ENCODE measurements around the gene KCNH1.

The KCNH1 gene

GRCh38 chr1:210992837-210993236, 141.1 kb downstream of the KCNH1 start:
- DNase-seq: no peak

- no peak for DNase-seq
Observed at GRCh38 chr1:210989905-210990304, 144.0 kb downstream of the KCNH1 start.

GRCh38 chr1:210981490-210981889, 152.5 kb downstream of the KCNH1 start:
- no peak for DNase-seq

GRCh38 chr1:210980082-210980481, 153.9 kb downstream of the KCNH1 start:
- DNase-seq: no peak

- DNase-seq: no peak
Observed at GRCh38 chr1:210978974-210979354, 155.0 kb downstream of the KCNH1 start.

GRCh38 chr1:210978316-210978973, 155.5 kb downstream of the KCNH1 start:
- DNase-seq: no peak

GRCh38 chr1:210951279-210951678, 182.7 kb downstream of the KCNH1 start:
- DNase-seq: no peak

GRCh38 chr1:210949940-210950546, 183.9 kb downstream of the KCNH1 start:
- DNase-seq: peak; percentile 16

GRCh38 chr1:210949489-210949888, 184.5 kb downstream of the KCNH1 start:
- no peak for DNase-seq

GRCh38 chr1:210949039-210949438, 184.9 kb downstream of the KCNH1 start:
- no peak for DNase-seq

GRCh38 chr1:210944252-210944651, 189.7 kb downstream of the KCNH1 start:
- DNase-seq: peak; percentile 18

GRCh38 chr1:210942513-210942912, 191.4 kb downstream of the KCNH1 start:
- DNase-seq: no peak

GRCh38 chr1:210940081-210940617, 193.8 kb downstream of the KCNH1 start:
- DNase-seq: no peak

- no peak for DNase-seq
Observed at GRCh38 chr1:210938416-210938925, 195.5 kb downstream of the KCNH1 start.

GRCh38 chr1:210937846-210938245, 196.1 kb downstream of the KCNH1 start:
- no peak for DNase-seq

- DNase-seq: no peak
Observed at GRCh38 chr1:210935905-210936304, 198.0 kb downstream of the KCNH1 start.

- DNase-seq: no peak
Observed at GRCh38 chr1:210932104-210932503, 201.8 kb downstream of the KCNH1 start.

- DNase-seq: no peak
Observed at GRCh38 chr1:210922666-210923065, 211.3 kb downstream of the KCNH1 start.

- DNase-seq: no peak
Observed at GRCh38 chr1:210920716-210921694, 212.9 kb downstream of the KCNH1 start.

GRCh38 chr1:210920258-210920657, 213.7 kb downstream of the KCNH1 start:
- no peak for DNase-seq

- DNase-seq: no peak
Observed at GRCh38 chr1:210918893-210919292, 215.1 kb downstream of the KCNH1 start.

- DNase-seq: no peak
Observed at GRCh38 chr1:210917560-210918169, 216.3 kb downstream of the KCNH1 start.

- no peak for DNase-seq
Observed at GRCh38 chr1:210916548-210916947, 217.4 kb downstream of the KCNH1 start.

Data from NCI-H2029 (cell line).